SK-N-SH (cell line): ENCODE results near the gene UBR2. TPM values are rescaled to one million over a fixed set of nuclear protein-coding genes. Genes with fewer than 3 reads are reported as not detected.

Experiments
- CTCF ChIA-PET: fragments of 300-600, 350-600 bp; formaldehyde crosslinking; extraction: SDS; loops from one replicate; lab custom pipeline; 2021; lab: Yijun Ruan, JAX
- POLR2A ChIA-PET: fragments of 350-600 bp; sonication (Branson Sonifier 250); formaldehyde crosslinking; extraction: SDS; loops from one replicate; lab custom pipeline; 2020; ENCODE audit warnings: antibody characterized with exemption, inconsistent platforms; lab: Yijun Ruan, JAX
- DNase-seq: peaks from one replicate; pipeline ENCODE4 v3.0.0; 2012
- H2AFZ ChIP-seq: fragments of 200-600 bp; sonication (generic); 2 replicates; pipeline ENCODE4 v1.8.1; 2016; ENCODE audit warnings: antibody characterized with exemption, mild to moderate bottlenecking, low read depth
- H3F3A ChIP-seq: fragments of 200-600 bp; sonication (generic); replicated peaks from 2 replicates; pipeline ENCODE3; 2016; ENCODE audit warnings: antibody characterized with exemption, mild to moderate bottlenecking; ENCODE audit not compliant: insufficient read depth
- H3K27ac ChIP-seq, 2 experiments: fragments of 200-500 bp in 1 of 2; fragments of 200-600 bp in 1 of 2; sonication (Bioruptor generic) in 1 of 2; sonication (generic), shearing (Covaris generic) in 1 of 2; 2 replicates each; pipeline versions ENCODE4 v1.5.1 to v1.6.1; 2014 to 2016; ENCODE audit warnings: low read depth in 2 of 2, inconsistent platforms in 1 of 2, low read length in 1 of 2, mild to moderate bottlenecking in 1 of 2, mixed read lengths in 1 of 2
- H3K27me3 ChIP-seq: fragments of 200-600 bp; sonication (generic), shearing (Covaris generic); 2 replicates; pipeline ENCODE4 v1.6.1; 2016; ENCODE audit warnings: mixed run types; ENCODE audit not compliant: insufficient read depth
- H3K36me3 ChIP-seq, 2 experiments: fragments of 200-500 bp in 1 of 2; fragments of 200-600 bp in 1 of 2; sonication (Bioruptor generic) in 1 of 2; sonication (generic) in 1 of 2; replicated peaks in 1 of 2; 2 replicates each; pipeline versions ENCODE3 to v1.5.1; 2014 to 2016; ENCODE audit warnings: low read length in 1 of 2, mild to moderate bottlenecking in 1 of 2; ENCODE audit not compliant: insufficient read depth in 2 of 2, control insufficient read depth in 1 of 2
- H3K4me1 ChIP-seq, 2 experiments: fragments of 200-500 bp in 1 of 2; fragments of 200-600 bp in 1 of 2; sonication (Bioruptor generic) in 1 of 2; sonication (generic), shearing (Covaris generic) in 1 of 2; 2 replicates each; pipeline versions ENCODE4 v1.5.1 to v1.6.1; 2014 to 2016; ENCODE audit warnings: low read depth in 1 of 2, low read length in 1 of 2, mixed run types in 1 of 2; ENCODE audit not compliant: insufficient read depth in 2 of 2, control insufficient read depth in 1 of 2
- H3K4me2 ChIP-seq: fragments of 200-600 bp; sonication (generic), shearing (Covaris generic); 2 replicates; pipeline ENCODE4 v1.6.1; 2017; ENCODE audit warnings: mixed run types
- H3K4me3 ChIP-seq, 2 experiments: fragments of 200-500 bp in 1 of 2; fragments of 200-600 bp in 1 of 2; sonication (Bioruptor generic) in 1 of 2; sonication (generic), shearing (Covaris generic) in 1 of 2; 2 replicates each; pipeline versions ENCODE4 v1.5.1 to v1.8.1; 2014 to 2016; ENCODE audit warnings: low read depth in 2 of 2, inconsistent platforms in 1 of 2, low read length in 1 of 2, mild to moderate bottlenecking in 1 of 2, mixed read lengths in 1 of 2, moderate library complexity in 1 of 2
- H3K79me2 ChIP-seq: fragments of 200-600 bp; sonication (generic); 2 replicates; pipeline ENCODE4 v1.8.1; 2017; ENCODE audit warnings: mild to moderate bottlenecking; ENCODE audit not compliant: insufficient read depth
- H3K9ac ChIP-seq: fragments of 200-600 bp; sonication (generic); 2 replicates; pipeline ENCODE4 v1.6.1; 2017; ENCODE audit warnings: mixed run types
- H3K9me2 ChIP-seq: fragments of 200-600 bp; sonication (generic); 2 replicates; pipeline ENCODE4 v1.6.1; 2017; ENCODE audit warnings: mixed run types
- H3K9me3 ChIP-seq: fragments of 200-600 bp; sonication (generic); 2 replicates; pipeline ENCODE4 v1.6.1; 2017; ENCODE audit warnings: mixed run types, mild to moderate bottlenecking, moderate library complexity
- H4K20me1 ChIP-seq: fragments of 200-600 bp; sonication (generic); 2 replicates; pipeline ENCODE4 v1.6.1; 2017; ENCODE audit warnings: mild to moderate bottlenecking, mixed run types; ENCODE audit not compliant: insufficient read depth
- EP300 ChIP-seq, 2 experiments: IDR thresholded peaks; 2 replicates each; pipeline versions ENCODE4 v1.4.0 to v1.6.1; 2012; ENCODE audit warnings: borderline replicate concordance in 1 of 2, low read depth in 1 of 2, low read length in 1 of 2
- FOXJ3 ChIP-seq: sonication (generic); formaldehyde crosslinking; IDR thresholded peaks from 2 replicates; pipeline ENCODE4 v1.5.1; 2020; ENCODE audit warnings: mild to moderate bottlenecking, missing genetic modification reagents
- GABPA ChIP-seq: IDR thresholded peaks from 2 replicates; pipeline ENCODE4 v1.4.0; 2012; ENCODE audit warnings: low read depth, mild to moderate bottlenecking
- IRF3 ChIP-seq: fragments of 150-350 bp; IDR thresholded peaks from 2 replicates; pipeline ENCODE4 v1.6.1; 2016; ENCODE audit warnings: mild to moderate bottlenecking, low read depth, low read length
- JUND ChIP-seq: IDR thresholded peaks from 2 replicates; pipeline ENCODE4 v1.4.0; 2012
- MAX ChIP-seq: IDR thresholded peaks from 2 replicates; pipeline ENCODE4 v1.4.0; 2012; ENCODE audit warnings: low read depth
- MEF2A ChIP-seq: IDR thresholded peaks from 2 replicates; pipeline ENCODE4 v1.4.0; 2012; ENCODE audit warnings: low read depth, borderline replicate concordance
- MXI1 ChIP-seq: IDR thresholded peaks from 2 replicates; pipeline ENCODE4 v1.6.1; 2012; ENCODE audit warnings: mild to moderate bottlenecking, low read depth, low read length, improper control_type of control experiment
- NRF1 ChIP-seq: IDR thresholded peaks from 2 replicates; pipeline ENCODE4 v1.6.1; 2012; ENCODE audit warnings: low read depth, mild to moderate bottlenecking, low read length
- RCOR1 ChIP-seq: fragments of 150-350 bp; IDR thresholded peaks from 2 replicates; pipeline ENCODE4 v1.6.1; 2017; ENCODE audit warnings: antibody characterized with exemption, low read length
- RXRA ChIP-seq: IDR thresholded peaks from 2 replicates; pipeline ENCODE4 v1.4.0; 2012; ENCODE audit warnings: low read depth, mild to moderate bottlenecking, borderline replicate concordance
- SIN3A ChIP-seq: IDR thresholded peaks from 2 replicates; pipeline ENCODE4 v1.6.1; 2012; ENCODE audit warnings: low read depth, mild to moderate bottlenecking, low read length, moderate library complexity, borderline replicate concordance
- TAF1 ChIP-seq: IDR thresholded peaks from 2 replicates; pipeline ENCODE4 v1.6.1; 2012; ENCODE audit warnings: low read depth, mild to moderate bottlenecking, low read length, moderate library complexity, borderline replicate concordance
- USF1 ChIP-seq: IDR thresholded peaks from 2 replicates; pipeline ENCODE4 v1.4.0; 2012; ENCODE audit warnings: low read depth, borderline replicate concordance
- USF2 ChIP-seq: fragments of 150-350 bp; IDR thresholded peaks from 2 replicates; pipeline ENCODE4 v1.6.1; 2017; ENCODE audit warnings: antibody characterized with exemption, low read length, low read depth, borderline replicate concordance
- YY1 ChIP-seq: IDR thresholded peaks from 2 replicates; pipeline ENCODE4 v1.4.0; 2012; ENCODE audit warnings: low read depth, mild to moderate bottlenecking
- WGBS: methylation state at CpG from one replicate; pipeline ENCODE4 v1.1.6; 2017; ENCODE audit warnings: low lambda C conversion rate; 5-methylcytosine and 5-hydroxymethylcytosine counted together
- polyA plus RNA-seq, 3 experiments: library from polyadenylated mRNA; depleted of rRNA; stranded (reverse); fragments of >200 nt; gene quantifications; 2 replicates each; pipeline ENCODE4 v1.2.3, GENCODE V29; 2012
- TF ChIP-seq, protein P1 (sequence below): IDR thresholded peaks from 2 replicates; pipeline ENCODE4 v1.6.1; 2012; ENCODE audit warnings: mild to moderate bottlenecking, low read depth, low read length, moderate library complexity
- TF ChIP-seq, protein P2 (sequence below): IDR thresholded peaks from 2 replicates; pipeline ENCODE4; 2012

Gene UBR2
- polyA plus RNA-seq, 1 of the 3 experiments (the other 2 are of a cell fraction), result 5.2 TPM

DNA sequence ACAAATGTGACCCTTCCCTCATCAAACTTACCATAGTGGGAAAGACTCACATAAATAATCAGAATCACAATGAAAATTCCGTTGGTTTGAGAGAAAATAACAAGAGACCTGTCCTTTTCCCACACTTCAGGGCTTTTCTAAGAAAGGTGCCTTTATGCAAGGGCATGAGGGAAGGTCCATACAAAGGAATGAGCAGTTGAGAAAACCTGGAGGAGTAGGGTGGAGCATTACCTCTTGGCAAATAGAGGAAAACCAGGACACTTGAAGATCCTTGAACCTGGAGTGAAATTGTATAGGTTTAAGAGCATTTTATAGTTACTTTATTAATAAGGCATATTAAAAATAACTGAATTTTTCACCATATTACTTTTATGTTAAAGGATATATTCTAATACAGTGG lies 54.3 kb downstream of the UBR2 start:
- POLR2A ChIA-PET, result no interaction called here
- Histone ChIP-seq H3F3A (no peaks in the 10 kb centered on the region), H2AFZ (no peak overlapping the region), H3K4me2 (no peak overlapping the region), H3K9ac (no peak overlapping the region), H3K9me3 (no peaks in the 10 kb centered on the region), H3K79me2 (peaks cover under 1% of the 10 kb centered on the region; the same call in 1 of the 2 replicates), H3K27ac (no peak overlapping the region), H3K9me2 (no peaks in the 10 kb centered on the region), H4K20me1 (no peaks in the 10 kb centered on the region), H3K4me3 (no peak overlapping the region), H3K4me1 (no peaks in the 10 kb centered on the region), H3K36me3 (peaks cover 40 to 58% of the 10 kb centered on the region in 2 experiments), H3K27me3 (no peaks in the 10 kb centered on the region)
- CTCF ChIA-PET, result no interaction called here
- WGBS, result 96% methylated on average over 1 of the region's 1 CpG
- TF ChIP-seq YY1, result no peak
- no peak for TF ChIP-seq GABPA
- TF ChIP-seq USF2, result no peak
- TF ChIP-seq USF1, result no peak
- TF ChIP-seq RXRA, result no peak
- no peak for TF ChIP-seq TAF1
- no peak for TF ChIP-seq FOXJ3
- no peak for TF ChIP-seq NRF1
- TF ChIP-seq RCOR1, result no peak
- TF ChIP-seq IRF3, result no peak
- no peak for TF ChIP-seq MXI1
- no peak for TF ChIP-seq MAX
- TF ChIP-seq, protein P1, sequence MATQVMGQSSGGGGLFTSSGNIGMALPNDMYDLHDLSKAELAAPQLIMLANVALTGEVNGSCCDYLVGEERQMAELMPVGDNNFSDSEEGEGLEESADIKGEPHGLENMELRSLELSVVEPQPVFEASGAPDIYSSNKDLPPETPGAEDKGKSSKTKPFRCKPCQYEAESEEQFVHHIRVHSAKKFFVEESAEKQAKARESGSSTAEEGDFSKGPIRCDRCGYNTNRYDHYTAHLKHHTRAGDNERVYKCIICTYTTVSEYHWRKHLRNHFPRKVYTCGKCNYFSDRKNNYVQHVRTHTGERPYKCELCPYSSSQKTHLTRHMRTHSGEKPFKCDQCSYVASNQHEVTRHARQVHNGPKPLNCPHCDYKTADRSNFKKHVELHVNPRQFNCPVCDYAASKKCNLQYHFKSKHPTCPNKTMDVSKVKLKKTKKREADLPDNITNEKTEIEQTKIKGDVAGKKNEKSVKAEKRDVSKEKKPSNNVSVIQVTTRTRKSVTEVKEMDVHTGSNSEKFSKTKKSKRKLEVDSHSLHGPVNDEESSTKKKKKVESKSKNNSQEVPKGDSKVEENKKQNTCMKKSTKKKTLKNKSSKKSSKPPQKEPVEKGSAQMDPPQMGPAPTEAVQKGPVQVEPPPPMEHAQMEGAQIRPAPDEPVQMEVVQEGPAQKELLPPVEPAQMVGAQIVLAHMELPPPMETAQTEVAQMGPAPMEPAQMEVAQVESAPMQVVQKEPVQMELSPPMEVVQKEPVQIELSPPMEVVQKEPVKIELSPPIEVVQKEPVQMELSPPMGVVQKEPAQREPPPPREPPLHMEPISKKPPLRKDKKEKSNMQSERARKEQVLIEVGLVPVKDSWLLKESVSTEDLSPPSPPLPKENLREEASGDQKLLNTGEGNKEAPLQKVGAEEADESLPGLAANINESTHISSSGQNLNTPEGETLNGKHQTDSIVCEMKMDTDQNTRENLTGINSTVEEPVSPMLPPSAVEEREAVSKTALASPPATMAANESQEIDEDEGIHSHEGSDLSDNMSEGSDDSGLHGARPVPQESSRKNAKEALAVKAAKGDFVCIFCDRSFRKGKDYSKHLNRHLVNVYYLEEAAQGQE, result no peak
- TF ChIP-seq EP300 (IDR thresholded peaks at IDR 0.05; ENCODE audit: borderline replicate concordance in 1 of 2, low read depth in 1 of 2, low read length in 1 of 2), result no peak
- TF ChIP-seq MEF2A, result no peak
- TF ChIP-seq JUND, result no peak
- TF ChIP-seq, protein P2, sequence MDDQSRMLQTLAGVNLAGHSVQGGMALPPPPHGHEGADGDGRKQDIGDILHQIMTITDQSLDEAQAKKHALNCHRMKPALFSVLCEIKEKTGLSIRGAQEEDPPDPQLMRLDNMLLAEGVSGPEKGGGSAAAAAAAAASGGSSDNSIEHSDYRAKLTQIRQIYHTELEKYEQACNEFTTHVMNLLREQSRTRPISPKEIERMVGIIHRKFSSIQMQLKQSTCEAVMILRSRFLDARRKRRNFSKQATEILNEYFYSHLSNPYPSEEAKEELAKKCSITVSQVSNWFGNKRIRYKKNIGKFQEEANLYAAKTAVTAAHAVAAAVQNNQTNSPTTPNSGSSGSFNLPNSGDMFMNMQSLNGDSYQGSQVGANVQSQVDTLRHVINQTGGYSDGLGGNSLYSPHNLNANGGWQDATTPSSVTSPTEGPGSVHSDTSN, result no peak
- TF ChIP-seq SIN3A, result no peak
- no peak for DNase-seq
